ENCODE results near the gene LIMD2.

DNA sequence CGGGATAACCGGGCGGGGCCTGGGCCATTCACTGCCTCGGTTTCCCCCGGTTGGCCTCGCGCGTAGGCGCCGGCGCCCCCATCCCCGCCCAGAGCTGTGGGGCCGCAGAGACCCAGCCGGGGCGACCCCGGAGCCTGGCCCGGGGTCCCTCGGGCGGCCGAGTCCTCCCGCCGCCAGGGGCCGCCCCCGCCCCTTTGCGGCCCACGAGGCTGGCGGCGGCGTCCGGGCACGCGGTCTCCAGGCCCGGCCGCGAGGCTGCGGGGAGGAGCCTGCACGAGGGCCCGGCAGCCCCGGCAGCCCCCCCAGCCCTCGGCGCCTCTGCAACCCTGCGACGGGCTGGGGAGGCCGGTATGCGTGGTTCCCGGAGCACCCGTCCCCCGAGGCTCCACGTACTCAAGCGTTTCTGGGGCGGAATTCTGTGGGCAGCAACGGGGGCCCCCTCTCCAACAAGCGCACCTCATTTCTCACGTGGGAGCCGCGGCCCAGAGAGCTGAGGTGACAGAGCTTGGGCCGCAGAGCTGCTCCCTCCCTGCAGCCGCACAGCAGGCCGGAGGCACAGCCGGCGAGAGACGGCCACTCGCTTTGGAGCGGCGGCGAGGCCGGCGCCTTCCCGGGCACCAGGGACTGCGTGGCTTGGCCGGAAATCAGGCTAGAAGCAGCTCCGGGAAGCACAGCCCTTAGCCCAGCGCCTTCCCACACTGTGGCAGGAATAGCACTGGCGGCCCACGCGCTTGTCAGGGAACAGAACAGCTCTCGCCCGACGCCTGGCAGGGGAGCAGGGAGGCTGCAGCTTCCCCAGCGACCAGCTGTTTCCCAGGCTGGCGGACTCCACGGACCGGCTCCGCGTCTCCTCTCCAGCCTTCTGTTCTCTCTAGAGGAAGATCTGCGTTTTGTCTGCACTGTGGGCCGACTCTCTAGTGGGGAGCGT lies 867 bp upstream of the LIMD2 start:
- TF ChIP-seq, protein P1, sequence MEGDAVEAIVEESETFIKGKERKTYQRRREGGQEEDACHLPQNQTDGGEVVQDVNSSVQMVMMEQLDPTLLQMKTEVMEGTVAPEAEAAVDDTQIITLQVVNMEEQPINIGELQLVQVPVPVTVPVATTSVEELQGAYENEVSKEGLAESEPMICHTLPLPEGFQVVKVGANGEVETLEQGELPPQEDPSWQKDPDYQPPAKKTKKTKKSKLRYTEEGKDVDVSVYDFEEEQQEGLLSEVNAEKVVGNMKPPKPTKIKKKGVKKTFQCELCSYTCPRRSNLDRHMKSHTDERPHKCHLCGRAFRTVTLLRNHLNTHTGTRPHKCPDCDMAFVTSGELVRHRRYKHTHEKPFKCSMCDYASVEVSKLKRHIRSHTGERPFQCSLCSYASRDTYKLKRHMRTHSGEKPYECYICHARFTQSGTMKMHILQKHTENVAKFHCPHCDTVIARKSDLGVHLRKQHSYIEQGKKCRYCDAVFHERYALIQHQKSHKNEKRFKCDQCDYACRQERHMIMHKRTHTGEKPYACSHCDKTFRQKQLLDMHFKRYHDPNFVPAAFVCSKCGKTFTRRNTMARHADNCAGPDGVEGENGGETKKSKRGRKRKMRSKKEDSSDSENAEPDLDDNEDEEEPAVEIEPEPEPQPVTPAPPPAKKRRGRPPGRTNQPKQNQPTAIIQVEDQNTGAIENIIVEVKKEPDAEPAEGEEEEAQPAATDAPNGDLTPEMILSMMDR (IDR thresholded peaks at IDR 0.05) = peak; percentile 23
- no peak for TF ChIP-seq GABPA (IDR thresholded peaks at IDR 0.05; ENCODE audit: low read depth)
- TF ChIP-seq, protein P2, sequence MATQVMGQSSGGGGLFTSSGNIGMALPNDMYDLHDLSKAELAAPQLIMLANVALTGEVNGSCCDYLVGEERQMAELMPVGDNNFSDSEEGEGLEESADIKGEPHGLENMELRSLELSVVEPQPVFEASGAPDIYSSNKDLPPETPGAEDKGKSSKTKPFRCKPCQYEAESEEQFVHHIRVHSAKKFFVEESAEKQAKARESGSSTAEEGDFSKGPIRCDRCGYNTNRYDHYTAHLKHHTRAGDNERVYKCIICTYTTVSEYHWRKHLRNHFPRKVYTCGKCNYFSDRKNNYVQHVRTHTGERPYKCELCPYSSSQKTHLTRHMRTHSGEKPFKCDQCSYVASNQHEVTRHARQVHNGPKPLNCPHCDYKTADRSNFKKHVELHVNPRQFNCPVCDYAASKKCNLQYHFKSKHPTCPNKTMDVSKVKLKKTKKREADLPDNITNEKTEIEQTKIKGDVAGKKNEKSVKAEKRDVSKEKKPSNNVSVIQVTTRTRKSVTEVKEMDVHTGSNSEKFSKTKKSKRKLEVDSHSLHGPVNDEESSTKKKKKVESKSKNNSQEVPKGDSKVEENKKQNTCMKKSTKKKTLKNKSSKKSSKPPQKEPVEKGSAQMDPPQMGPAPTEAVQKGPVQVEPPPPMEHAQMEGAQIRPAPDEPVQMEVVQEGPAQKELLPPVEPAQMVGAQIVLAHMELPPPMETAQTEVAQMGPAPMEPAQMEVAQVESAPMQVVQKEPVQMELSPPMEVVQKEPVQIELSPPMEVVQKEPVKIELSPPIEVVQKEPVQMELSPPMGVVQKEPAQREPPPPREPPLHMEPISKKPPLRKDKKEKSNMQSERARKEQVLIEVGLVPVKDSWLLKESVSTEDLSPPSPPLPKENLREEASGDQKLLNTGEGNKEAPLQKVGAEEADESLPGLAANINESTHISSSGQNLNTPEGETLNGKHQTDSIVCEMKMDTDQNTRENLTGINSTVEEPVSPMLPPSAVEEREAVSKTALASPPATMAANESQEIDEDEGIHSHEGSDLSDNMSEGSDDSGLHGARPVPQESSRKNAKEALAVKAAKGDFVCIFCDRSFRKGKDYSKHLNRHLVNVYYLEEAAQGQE (IDR thresholded peaks at IDR 0.05; ENCODE audit: low read depth, low read length) = 0 out of 2 replicates have a peak, but pooled peaks have one; percentile 24
- TF ChIP-seq RAD21 (IDR thresholded peaks at IDR 0.05; ENCODE audit: low read length) = peak; percentile 6; the same call in 1 of the 2 replicates
- no peak for TF ChIP-seq EZH2phosphoT487 (IDR thresholded peaks at IDR 0.05; ENCODE audit: borderline replicate concordance, low read depth)

Data from SK-N-SH (cell line).